ENCODE data around the gene HECTD1.

GRCh38 chr14:31139301-31139847 lies 68.2 kb downstream of the HECTD1 start:
- TF ChIP-seq CTCF (IDR thresholded peaks at IDR 0.05) (no peak), EP300 (IDR thresholded peaks at IDR 0.05) (no peak), POLR2A (IDR thresholded peaks at IDR 0.05) (no peak), POLR2AphosphoS5 (IDR thresholded peaks at IDR 0.05) (no peak)

Data from stomach (tissue), 4 donors.